GM10266 (cell line): ENCODE data around the gene PLCL1.

Experiments used
- DNase-seq: peaks from one replicate; pipeline ENCODE4 v3.0.0; 2012; ENCODE audit errors: extremely low spot score
- TF ChIP-seq, protein P1 (sequence below): IDR thresholded peaks from 2 replicates; pipeline ENCODE4 v1.5.1; 2012; ENCODE audit warnings: mild to moderate bottlenecking, low read depth; ENCODE audit not compliant: control insufficient read depth, insufficient read depth; ENCODE audit errors: missing control alignments

The PLCL1 gene

DNA sequence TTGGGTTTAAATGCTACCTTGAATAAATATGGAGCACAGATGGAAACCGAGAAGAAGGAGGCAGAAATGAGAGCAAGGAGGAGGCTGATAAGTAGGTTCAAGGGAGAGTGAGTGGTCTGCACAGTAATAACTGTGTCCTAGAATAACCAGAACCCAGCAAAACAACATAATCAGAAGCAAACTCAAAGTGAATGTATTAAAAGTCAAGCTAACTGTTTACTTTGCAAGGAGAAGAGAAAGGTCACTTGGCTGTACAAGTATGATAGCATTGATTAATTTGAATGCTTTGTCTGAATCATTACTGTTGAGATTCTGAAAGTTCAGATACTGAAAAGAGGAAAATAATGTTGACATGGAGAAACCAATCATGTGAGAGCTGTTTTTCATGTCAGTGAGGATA is 258.8 kb downstream of the PLCL1 start:
- TF ChIP-seq, protein P1, sequence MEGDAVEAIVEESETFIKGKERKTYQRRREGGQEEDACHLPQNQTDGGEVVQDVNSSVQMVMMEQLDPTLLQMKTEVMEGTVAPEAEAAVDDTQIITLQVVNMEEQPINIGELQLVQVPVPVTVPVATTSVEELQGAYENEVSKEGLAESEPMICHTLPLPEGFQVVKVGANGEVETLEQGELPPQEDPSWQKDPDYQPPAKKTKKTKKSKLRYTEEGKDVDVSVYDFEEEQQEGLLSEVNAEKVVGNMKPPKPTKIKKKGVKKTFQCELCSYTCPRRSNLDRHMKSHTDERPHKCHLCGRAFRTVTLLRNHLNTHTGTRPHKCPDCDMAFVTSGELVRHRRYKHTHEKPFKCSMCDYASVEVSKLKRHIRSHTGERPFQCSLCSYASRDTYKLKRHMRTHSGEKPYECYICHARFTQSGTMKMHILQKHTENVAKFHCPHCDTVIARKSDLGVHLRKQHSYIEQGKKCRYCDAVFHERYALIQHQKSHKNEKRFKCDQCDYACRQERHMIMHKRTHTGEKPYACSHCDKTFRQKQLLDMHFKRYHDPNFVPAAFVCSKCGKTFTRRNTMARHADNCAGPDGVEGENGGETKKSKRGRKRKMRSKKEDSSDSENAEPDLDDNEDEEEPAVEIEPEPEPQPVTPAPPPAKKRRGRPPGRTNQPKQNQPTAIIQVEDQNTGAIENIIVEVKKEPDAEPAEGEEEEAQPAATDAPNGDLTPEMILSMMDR: no peak
- no peak for DNase-seq

DNA sequence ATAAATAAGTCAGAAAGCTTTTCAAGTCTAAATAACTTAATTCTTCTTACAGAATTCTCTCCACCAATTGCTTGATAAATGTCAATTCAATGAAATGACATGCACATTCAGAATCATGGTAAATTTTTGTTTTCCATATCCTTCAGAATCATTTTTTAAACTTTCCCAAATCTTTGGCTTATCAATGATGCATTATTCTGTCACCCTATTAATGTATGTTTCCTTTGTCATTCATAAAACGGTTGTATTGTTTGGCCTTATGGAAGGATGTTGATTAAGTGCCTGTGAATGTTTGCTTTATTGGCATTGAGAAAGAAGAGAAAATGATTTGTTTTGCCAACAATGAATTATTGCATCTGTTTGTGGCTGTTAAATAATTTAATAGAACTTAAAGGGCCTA is 260.9 kb downstream of the PLCL1 start:
- no peak for DNase-seq
- TF ChIP-seq, protein P1: no peak

DNA sequence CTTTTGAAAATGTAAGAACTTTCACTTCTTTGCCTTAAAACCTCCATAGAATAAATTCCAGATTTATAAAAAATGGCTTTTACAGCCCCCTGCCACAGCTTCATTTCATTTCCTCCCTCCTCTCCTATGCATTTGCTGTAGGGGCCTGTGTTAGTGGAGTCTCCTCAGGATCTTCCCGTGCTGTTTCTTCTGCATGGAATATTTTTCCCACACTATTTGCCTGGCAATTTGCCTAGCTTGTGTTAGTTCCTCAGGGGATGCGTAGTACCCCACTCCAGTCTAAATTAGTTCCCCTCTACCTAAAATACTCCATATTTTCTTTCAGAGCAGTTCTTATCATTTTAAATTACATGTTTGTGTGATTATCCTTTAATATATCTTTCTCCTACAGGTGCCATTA is 262.2 kb downstream of the PLCL1 start:
- TF ChIP-seq, protein P1: no peak

DNA sequence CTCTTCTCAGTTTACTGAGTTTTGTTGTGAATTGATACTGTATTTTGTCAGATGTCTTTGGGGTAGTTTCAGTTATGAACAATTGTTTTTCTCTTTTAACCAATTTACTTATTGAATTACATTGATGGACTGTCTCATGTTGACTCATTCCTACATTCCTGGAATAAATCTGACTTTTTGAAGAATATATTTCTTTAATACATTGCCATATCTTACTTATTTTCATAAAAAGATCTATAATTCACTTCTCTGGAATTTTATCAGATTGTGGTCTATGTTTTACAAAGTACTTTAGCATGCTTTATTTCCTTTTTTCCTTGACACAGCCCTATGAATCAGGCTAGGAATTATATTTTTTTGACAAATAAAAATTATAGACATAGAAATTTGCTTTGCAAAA is 268.3 kb downstream of the PLCL1 start:
- DNase-seq: no peak
- TF ChIP-seq, protein P1: no peak

More for the DNA sequence above, 262.2 kb downstream of the PLCL1 start:
- DNase-seq: no peak

DNA sequence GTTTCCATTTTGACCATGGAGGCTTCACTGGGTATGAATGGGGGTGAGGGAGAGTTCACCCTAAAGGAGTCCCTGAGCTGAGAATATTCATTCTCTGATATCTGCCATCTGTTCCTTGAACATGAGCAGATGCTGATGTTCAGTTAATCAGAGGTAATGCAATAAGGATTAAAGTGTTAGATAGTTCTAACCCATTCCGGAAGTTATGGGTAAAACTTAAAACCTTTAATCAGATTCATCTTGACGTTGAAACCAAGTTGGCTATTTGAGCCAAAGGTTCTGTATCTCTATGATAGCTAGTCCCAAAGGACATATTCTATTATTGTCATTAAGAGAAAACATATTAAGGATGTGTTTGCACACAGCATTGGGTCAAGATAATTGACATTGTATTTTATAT is 268.9 kb downstream of the PLCL1 start:
- TF ChIP-seq, protein P1: no peak
- no peak for DNase-seq

DNA sequence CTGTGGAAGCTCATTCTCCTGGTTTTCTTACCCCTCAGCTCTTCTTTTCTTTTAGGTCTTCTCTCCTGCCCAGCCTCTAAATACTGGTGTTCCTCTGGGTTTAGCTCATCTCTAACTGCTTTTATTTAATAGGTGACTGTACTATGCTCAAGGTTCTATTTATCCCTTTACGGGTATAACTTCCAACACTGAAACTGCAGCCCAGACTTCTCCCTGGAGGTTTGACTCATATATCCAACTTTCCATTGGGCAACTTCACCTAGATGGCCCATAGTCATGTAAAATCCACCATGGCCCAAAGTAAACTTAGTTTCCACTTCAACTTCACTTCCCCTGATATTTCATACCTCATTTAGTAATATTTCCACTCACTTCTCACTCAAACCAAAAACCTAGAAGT is 273.1 kb downstream of the PLCL1 start:
- DNase-seq: no peak
- TF ChIP-seq, protein P1: no peak

DNA sequence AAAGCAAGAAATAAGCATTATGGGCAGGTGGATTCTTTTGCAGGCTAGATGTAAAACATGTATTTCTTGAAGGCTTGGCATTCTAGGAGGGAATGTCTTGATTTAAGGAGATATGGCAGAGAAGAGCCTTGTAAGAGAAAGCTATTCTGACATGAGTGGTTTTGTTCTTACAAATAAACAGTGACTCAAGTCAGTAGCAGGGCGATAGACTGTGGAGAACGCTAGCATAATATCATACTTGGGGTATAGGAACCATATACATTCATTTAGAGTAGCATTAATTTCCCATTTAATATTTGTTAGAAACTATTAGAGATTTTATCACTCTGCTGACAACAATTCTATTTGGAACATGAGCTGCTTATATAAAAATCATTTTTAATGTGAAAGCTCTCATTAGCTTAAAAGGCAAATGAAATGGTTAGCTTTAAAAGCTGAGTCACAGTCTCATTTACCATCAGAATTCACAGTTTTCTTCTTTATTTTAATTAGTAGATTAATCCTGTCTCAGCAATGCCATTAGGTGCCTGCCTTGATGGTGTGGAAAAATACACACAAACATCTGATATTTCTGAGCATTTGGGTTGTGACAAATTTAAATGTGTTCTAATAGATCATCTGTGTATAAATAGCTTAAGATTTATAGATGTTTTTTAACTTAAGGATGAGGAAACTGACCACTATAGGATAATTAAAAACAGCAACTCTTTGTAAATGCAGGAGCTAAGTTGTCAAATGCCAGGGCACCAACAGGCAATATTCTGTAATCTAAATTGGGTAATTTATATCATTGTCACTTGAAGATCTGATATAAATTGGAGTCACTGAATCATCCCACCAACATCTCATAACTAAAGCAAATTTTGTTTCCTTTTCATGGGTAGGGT is 276.7 kb downstream of the PLCL1 start:
- TF ChIP-seq, protein P1: no peak

More for the DNA sequence above, 276.7 kb downstream of the PLCL1 start:
- DNase-seq: no peak
